Measurements from ENCODE around the gene PRPF40B.

DNA sequence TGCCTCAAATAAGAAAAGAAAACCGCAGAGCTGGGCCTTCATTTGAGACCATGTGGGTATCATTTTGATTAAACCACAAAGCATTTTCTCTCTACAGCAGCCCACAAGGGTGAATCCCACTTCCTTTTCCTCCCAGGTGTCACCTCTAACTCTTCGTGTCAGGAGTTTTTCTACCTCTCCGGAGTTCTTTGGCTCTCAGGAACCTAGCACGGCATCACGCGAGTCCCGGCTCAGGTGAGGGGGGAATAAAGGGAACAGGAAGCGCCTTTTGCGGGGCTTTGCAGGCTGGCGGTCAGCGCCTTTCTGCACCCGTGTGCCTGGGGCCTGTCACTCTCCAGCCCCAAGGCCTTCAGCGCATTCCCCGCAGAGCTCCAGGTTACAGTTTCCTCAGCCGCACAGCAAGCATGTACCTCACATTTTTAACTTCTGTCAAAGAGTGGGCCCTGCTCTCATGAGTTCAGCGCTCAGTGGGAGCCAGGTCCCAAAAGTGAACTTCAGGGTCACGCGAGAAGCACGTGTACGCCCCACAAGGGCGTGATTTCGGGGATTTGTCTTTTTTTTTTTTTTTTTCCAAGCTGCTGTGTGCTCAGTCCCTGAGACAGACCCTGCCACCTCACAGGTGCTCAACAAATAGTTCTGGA lies 740 bp upstream of the PRPF40B start:
- TF ChIP-seq, protein P1, sequence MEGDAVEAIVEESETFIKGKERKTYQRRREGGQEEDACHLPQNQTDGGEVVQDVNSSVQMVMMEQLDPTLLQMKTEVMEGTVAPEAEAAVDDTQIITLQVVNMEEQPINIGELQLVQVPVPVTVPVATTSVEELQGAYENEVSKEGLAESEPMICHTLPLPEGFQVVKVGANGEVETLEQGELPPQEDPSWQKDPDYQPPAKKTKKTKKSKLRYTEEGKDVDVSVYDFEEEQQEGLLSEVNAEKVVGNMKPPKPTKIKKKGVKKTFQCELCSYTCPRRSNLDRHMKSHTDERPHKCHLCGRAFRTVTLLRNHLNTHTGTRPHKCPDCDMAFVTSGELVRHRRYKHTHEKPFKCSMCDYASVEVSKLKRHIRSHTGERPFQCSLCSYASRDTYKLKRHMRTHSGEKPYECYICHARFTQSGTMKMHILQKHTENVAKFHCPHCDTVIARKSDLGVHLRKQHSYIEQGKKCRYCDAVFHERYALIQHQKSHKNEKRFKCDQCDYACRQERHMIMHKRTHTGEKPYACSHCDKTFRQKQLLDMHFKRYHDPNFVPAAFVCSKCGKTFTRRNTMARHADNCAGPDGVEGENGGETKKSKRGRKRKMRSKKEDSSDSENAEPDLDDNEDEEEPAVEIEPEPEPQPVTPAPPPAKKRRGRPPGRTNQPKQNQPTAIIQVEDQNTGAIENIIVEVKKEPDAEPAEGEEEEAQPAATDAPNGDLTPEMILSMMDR (conservative IDR thresholded peaks at IDR 0.05 in 1 of 2, IDR thresholded peaks at IDR 0.05 in 1 of 2; ENCODE audit: extremely low read depth in 1 of 2, insufficient read depth in 1 of 2, low read depth in 1 of 2, low read length in 2 of 2), result no peak
- no peak for TF ChIP-seq EZH2 (IDR thresholded peaks at IDR 0.05; ENCODE audit: borderline replicate concordance, low read length)

Measured in mammary epithelial cell (primary cell).